Muscle of leg (tissue), 11 donors: Measurements from ENCODE around the gene HPN. TPM values are rescaled to one million over a fixed set of nuclear protein-coding genes. Genes with fewer than 3 reads are reported as not detected.

Experiments used
- DNase-seq: peaks from one replicate; pipeline ENCODE4 v3.0.0; 2013
- H3K27ac ChIP-seq: one replicate; pipeline ENCODE4 v1.5.1; 2013; ENCODE audit warnings: mild to moderate bottlenecking, low read length, control low read depth
- H3K27me3 ChIP-seq: one replicate; pipeline ENCODE4 v1.6.1; 2013; ENCODE audit warnings: low read length; ENCODE audit not compliant: control insufficient read depth, insufficient read depth
- H3K36me3 ChIP-seq: one replicate; pipeline ENCODE4 v1.6.1; 2013; ENCODE audit warnings: low read length; ENCODE audit not compliant: control insufficient read depth, insufficient read depth
- H3K4me1 ChIP-seq: one replicate; pipeline ENCODE4 v1.6.1; 2013; ENCODE audit warnings: low read length; ENCODE audit not compliant: control insufficient read depth, insufficient read depth
- H3K4me3 ChIP-seq: one replicate; pipeline ENCODE4 v1.5.1; 2013; ENCODE audit warnings: low read length, control low read depth
- H3K9me3 ChIP-seq: replicated peaks from 2 replicates; pipeline ENCODE4 v1.6.1; 2013; ENCODE audit warnings: low read depth, low read length; ENCODE audit not compliant: control insufficient read depth
- WGBS: methylation state at CpG from one replicate; pipeline ENCODE4 v1.1.5; 2013; ENCODE audit warnings: missing lambda C conversion rate; ENCODE audit not compliant: insufficient coverage; 5-methylcytosine and 5-hydroxymethylcytosine counted together
- polyA plus RNA-seq, 8 donors: library from polyadenylated mRNA; unstranded; fragments of 120-200 nt; gene quantifications; one replicate each; pipeline versions ENCODE4 v1.2.1 to v1.2.3, GENCODE V29; 2013; ENCODE audit warnings: inconsistent platforms in 1 of 8, low replicate concordance in 1 of 8; ENCODE audit not compliant: insufficient read length in 8 of 8, insufficient read depth in 1 of 8
- total RNA-seq: library from RNA; stranded (reverse); fragments of 120-200 nt; gene quantifications from one replicate; pipeline ENCODE4 v1.2.4, GENCODE V29; 2013

The HPN gene
- total and polyA plus RNA-seq, 9 donors, result 0.13 to 15.6 (median 0.40) TPM; not detected in 1

DNA sequence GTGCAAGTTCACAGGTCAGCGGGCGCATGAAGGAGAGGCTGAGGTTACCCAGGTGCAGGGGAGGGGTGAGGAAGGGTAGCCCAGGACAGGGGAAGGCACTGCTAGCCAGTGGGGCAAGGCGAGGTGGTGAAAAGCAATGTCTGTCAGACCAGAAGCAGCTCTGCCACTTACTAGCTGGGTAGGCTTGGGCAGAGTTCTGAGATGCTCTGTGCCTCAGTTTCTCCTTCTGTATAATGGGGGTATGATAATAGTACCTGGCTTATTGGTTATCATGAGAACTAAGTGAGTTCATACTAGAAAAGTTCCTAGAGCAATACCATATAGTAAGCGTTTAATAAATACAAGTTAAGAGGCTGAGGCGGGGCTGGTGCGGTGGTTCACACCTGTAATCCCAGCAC is 25.6 kb upstream of the HPN start:
- no peaks in the 10 kb centered on the region for H3K9me3 ChIP-seq
- DNase-seq, result no peak
- H3K36me3 ChIP-seq, result peaks cover 87% of the 10 kb centered on the region
- no peaks in the 10 kb centered on the region for H3K27me3 ChIP-seq
- WGBS, result 100% methylated on average over 3 of the region's 6 CpGs
- no peak overlapping the region for H3K27ac ChIP-seq
- no peak overlapping the region for H3K4me3 ChIP-seq
- peaks cover 11% of the 10 kb centered on the region for H3K4me1 ChIP-seq

DNA sequence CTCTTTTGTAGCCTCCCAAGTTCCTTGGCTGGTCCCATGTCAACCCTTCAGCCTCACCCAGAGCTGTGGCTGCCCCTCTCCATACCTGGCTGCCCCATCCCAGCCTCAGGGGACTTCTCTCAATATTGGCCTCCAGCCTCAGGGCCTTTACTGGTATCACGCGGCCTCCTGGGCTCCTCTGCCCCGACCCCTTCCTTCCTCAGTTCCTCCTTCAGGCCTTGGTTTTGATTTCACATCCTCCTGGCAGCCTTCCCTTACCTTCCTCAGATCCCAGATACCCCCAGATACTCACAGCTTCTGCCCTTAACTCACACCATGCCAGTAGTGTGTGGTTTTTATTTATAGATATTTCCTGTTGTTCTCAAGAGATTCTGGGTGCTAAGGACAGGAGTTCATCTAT is 24.0 kb upstream of the HPN start:
- Histone ChIP-seq H3K27ac (no peak overlapping the region), H3K9me3 (no peaks in the 10 kb centered on the region), H3K36me3 (peaks cover 86% of the 10 kb centered on the region), H3K4me3 (no peak overlapping the region), H3K27me3 (no peaks in the 10 kb centered on the region), H3K4me1 (peaks cover 7% of the 10 kb centered on the region)
- DNase-seq, result no peak
- whole genome bisulfite sequencing, result 88% methylated on average over 3 of the region's 3 CpGs

DNA sequence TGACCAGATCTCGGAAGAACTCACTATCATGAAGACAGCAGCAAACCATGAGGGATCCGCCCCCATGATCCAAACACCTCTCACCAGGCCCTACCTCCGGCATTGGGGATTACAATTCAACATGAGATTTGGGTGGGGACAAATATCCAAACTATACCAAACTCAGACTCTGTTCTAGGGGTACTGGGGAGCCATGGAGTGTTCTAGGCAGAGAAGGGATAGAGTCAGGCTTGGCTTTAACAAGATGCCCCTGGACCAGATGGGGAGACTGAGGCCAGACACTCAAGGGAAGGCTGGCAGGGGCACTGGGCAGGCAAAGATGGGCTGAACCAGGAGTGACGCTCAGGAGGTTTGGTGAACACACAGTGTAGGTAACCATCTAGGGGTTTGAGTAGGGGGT is 23.1 kb upstream of the HPN start:
- no peaks in the 10 kb centered on the region for H3K4me1 ChIP-seq
- H3K27ac ChIP-seq, result no peak overlapping the region
- no peaks in the 10 kb centered on the region for H3K9me3 ChIP-seq
- H3K27me3 ChIP-seq, result no peaks in the 10 kb centered on the region
- peaks cover 87% of the 10 kb centered on the region for H3K36me3 ChIP-seq
- DNase-seq, result no peak
- WGBS, result 88% methylated on average over 1 of the region's 4 CpGs
- H3K4me3 ChIP-seq, result no peak overlapping the region

DNA sequence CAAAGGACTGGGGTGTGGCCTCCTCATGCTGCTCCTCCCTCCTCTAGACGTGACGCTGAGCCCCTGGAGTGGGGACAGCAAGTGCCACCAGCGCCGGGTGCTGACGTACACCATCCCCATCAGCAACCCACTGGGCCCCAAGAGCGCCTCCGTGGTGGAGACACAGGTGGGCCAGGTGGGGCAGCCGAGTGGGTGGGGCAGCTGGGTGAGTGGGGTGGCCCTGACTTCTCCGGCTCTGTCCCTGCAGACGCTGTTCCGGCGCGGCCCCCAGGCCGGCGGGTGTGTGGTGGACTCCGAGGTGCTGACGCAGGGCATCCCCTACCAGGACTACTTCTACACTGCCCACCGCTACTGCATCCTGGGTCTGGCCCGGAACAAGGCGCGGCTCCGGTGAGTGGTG is 22.4 kb upstream of the HPN start:
- H3K9me3 ChIP-seq, result no peaks in the 10 kb centered on the region
- peaks cover 87% of the 10 kb centered on the region for H3K36me3 ChIP-seq
- no peaks in the 10 kb centered on the region for H3K4me1 ChIP-seq
- H3K4me3 ChIP-seq, result no peak overlapping the region
- no peak for DNase-seq
- no peaks in the 10 kb centered on the region for H3K27me3 ChIP-seq
- whole genome bisulfite sequencing, result 94% methylated on average over 9 of the region's 22 CpGs
- no peak overlapping the region for H3K27ac ChIP-seq

DNA sequence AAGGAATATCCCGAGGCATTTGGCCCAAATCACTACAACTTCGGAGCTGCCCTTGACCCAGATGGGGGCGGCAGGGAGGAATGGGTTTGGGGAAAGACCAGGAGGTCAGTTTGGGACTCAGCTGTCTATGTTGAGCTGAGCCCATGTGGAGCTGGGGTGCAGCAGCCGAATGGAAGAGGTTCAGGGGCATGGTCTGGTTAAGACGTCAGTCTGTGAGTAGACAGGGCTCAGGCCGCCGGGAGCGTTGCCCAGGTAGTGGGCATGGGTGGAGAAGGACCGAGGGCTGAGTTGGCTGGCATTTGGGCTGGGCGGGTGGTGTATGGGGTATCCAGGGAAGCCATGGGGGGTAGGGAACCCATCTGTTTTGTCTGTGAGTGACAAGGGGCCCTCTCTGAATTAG is 20.5 kb upstream of the HPN start:
- Histone ChIP-seq H3K36me3 (peaks cover 87% of the 10 kb centered on the region), H3K4me3 (no peak overlapping the region), H3K9me3 (no peaks in the 10 kb centered on the region), H3K4me1 (no peaks in the 10 kb centered on the region), H3K27me3 (no peaks in the 10 kb centered on the region), H3K27ac (no peak overlapping the region)
- no peak for DNase-seq
- 93% methylated on average over 9 of the region's 10 CpGs for WGBS

DNA sequence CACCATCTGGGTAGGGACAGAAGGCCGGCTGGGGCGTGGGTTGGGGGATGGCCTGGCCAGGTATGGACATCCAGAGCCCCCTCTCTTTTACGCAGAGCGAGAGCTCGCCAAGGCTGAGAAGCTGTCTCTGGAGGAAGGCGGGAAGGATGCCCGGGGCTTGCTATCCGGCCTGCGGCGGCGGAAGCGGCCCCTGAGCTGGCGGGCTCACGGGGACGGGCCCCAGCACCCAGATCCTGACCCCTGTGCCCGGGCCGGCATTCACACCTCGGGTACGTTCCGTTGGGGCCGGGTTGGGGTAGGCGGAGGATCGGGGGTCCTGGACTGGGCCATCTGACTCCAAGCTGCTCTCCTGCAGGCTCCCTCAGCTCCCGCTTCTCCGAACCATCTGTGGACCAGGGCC is 19.9 kb upstream of the HPN start:
- Histone ChIP-seq H3K4me3 (no peak overlapping the region), H3K4me1 (no peaks in the 10 kb centered on the region), H3K27me3 (no peaks in the 10 kb centered on the region), H3K9me3 (no peaks in the 10 kb centered on the region), H3K36me3 (peaks cover 89% of the 10 kb centered on the region), H3K27ac (no peak overlapping the region)
- WGBS, result 93% methylated on average over 25 of the region's 25 CpGs
- no peak for DNase-seq

DNA sequence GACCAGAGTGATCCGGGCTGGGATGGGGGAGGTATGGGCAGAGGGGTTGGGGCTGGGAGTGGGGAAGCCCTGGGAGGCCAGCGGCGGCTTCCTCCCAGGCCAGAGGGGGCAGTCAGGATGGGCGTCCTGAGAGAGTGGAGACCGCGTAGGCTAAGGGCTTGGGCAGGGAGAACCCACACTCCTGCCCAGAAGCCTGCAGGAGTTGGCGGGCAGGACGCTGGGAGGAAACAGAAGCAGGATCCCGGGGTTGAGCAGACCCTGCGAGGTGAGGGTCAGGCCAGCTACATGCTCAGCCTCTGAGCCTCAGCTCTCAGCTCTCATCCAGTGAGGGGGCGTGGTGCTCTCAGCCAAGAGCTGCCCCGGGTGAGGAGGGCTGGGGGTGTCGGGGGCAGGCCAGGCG is 19.1 kb upstream of the HPN start:
- DNase-seq, result no peak
- peaks cover 89% of the 10 kb centered on the region for H3K36me3 ChIP-seq
- no peak overlapping the region for H3K4me3 ChIP-seq
- no peaks in the 10 kb centered on the region for H3K9me3 ChIP-seq
- no peaks in the 10 kb centered on the region for H3K4me1 ChIP-seq
- H3K27ac ChIP-seq, result no peak overlapping the region
- WGBS, result 94% methylated on average over 6 of the region's 14 CpGs
- no peaks in the 10 kb centered on the region for H3K27me3 ChIP-seq

DNA sequence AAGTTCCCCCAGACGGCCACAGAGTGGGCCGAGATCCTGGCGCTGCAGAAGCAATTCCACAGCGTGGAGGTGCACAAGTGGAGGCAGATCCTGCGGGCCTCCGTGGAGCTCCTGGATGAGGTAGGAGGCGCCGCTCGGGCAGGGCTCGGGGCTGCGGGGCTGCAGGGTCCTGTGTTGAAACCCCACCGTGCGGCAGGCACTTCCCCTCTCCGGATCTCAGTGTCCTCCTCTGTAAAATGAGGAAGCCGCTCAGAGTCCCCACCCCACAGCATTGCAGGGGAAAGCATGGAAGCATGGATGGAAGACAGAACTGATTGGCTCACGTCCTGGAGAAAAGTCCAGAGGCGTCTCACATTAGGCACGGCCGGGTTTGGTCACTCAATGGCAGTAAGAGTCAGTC is 18.1 kb upstream of the HPN start:
- H3K36me3 ChIP-seq, result peaks cover 86% of the 10 kb centered on the region
- H3K4me1 ChIP-seq, result no peaks in the 10 kb centered on the region
- H3K9me3 ChIP-seq, result no peaks in the 10 kb centered on the region
- no peak for DNase-seq
- 81% methylated on average over 14 of the region's 19 CpGs for WGBS
- no peaks in the 10 kb centered on the region for H3K27me3 ChIP-seq
- no peak overlapping the region for H3K27ac ChIP-seq
- no peak overlapping the region for H3K4me3 ChIP-seq

DNA sequence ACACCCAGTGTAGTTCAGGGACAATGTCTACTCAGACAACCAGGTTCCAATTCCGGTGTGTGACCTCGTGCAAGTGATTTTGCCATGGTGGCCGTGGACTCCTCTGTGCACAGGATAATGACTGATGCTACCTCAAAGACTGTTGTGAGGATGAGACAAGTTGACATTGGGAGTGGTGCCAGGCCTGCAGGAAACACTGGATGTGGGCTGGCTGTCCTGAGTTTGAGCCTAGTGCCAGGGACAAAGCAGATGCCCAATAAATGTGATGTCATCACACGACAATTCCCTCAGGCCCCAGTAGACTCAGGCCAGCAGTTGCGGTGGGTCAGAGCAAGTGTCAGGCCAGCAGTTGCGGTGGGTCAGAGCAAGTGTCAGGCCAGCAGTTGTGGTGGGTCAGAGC is 17.4 kb upstream of the HPN start:
- peaks cover 80% of the 10 kb centered on the region for H3K36me3 ChIP-seq
- 80% methylated on average over 6 of the region's 6 CpGs for WGBS

DNA sequence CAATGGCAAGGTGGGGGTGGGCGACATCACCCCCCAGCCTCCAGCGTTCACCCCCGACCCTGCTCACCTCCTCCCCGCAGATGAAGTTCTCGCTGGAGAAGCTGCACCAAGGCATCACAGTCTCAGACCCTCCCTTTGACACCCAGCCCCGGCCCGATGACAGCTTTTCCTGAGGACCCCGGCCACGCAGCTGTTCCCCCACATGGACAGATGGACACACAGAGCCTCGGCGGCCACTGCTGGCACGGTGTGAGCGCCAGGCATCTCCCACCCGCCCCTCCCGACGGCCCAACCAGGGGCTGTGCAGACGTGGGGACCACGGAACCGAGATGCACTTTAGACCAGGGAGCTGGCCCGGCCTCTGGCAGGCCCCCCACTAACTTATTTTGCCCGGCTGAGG is 15.6 kb upstream of the HPN start:
- H3K9me3 ChIP-seq, result no peaks in the 10 kb centered on the region
- H3K27ac ChIP-seq, result no peak overlapping the region
- peaks cover 64% of the 10 kb centered on the region for H3K36me3 ChIP-seq
- H3K27me3 ChIP-seq, result peaks cover 7% of the 10 kb centered on the region
- H3K4me3 ChIP-seq, result no peak overlapping the region
- H3K4me1 ChIP-seq, result peaks cover 6% of the 10 kb centered on the region
- no peak for DNase-seq
- WGBS, result 79% methylated on average over 16 of the region's 21 CpGs

More for the DNA sequence above, 17.4 kb upstream of the HPN start:
- Histone ChIP-seq H3K4me1 (no peaks in the 10 kb centered on the region), H3K4me3 (no peak overlapping the region), H3K27ac (no peak overlapping the region), H3K27me3 (no peaks in the 10 kb centered on the region), H3K9me3 (no peaks in the 10 kb centered on the region)
- no peak for DNase-seq

DNA sequence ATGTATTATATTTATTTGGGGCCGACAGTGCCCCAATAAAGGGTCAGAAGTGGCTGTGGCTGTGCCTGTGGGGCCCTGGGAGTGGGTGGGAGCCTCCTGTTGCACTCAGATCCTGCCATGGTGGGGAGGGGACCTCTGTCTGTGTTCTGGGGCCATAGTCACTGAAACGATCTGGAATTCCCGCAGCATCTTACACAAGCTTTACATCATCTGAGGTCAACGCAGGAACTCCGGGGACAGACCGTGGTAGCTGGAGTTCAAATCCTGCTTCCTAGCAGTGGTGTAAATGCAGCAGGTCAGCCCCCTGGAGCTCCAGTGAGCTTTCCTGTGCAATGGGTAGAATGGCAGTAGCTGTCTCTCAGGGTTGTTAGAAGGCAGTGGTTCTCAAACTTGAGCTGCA is 15.1 kb upstream of the HPN start:
- H3K4me3 ChIP-seq, result no peak overlapping the region
- DNase-seq, result no peak
- peaks cover 9% of the 10 kb centered on the region for H3K4me1 ChIP-seq
- peaks cover 11% of the 10 kb centered on the region for H3K27me3 ChIP-seq
- peaks cover 60% of the 10 kb centered on the region for H3K36me3 ChIP-seq
- H3K9me3 ChIP-seq, result no peaks in the 10 kb centered on the region
- no peak overlapping the region for H3K27ac ChIP-seq
- WGBS, result 97% methylated on average over 4 of the region's 6 CpGs
